Caco-2 (cell line): Measurements from ENCODE around the gene ARHGDIB. TPM values are rescaled to one million over a fixed set of nuclear protein-coding genes. Genes with fewer than 3 reads are reported as not detected.

ENCODE experiments used
- BruUV-seq: library from RNA; stranded (reverse); fragments of 400-500 nt; replicated peaks from 2 replicates; lab custom pipeline; 2021; lab: Mats Ljungman, UMichigan
- CTCF ChIA-PET: fragments of 300-600 bp; sonication (Branson Sonifier 250); formaldehyde crosslinking; loops from one replicate; lab custom pipeline; 2022; ENCODE audit warnings: antibody characterized with exemption; lab: Charles Lee
- POLR2A ChIA-PET: fragments of 300-600 bp; sonication (Branson Sonifier 250); formaldehyde crosslinking; loops from one replicate; lab custom pipeline; 2022; ENCODE audit warnings: antibody characterized with exemption; lab: Charles Lee
- DNase-seq, 2 experiments: peaks; one replicate each; pipeline versions ENCODE4 v3.0.0 to v3.0.0-alpha.2; 2020 to 2022
- H3K27me3 ChIP-seq: replicated peaks from 2 replicates; pipeline ENCODE4 v1.6.0; 2011; ENCODE audit warnings: low read length; ENCODE audit not compliant: control insufficient read depth, insufficient read depth
- H3K36me3 ChIP-seq: 2 replicates; pipeline ENCODE4 v1.5.1; 2011; ENCODE audit warnings: low read length; ENCODE audit not compliant: control insufficient read depth, insufficient read depth
- H3K4me1 ChIP-seq: fragments of 250-450 bp; sonication (Bioruptor Pico); 2 replicates; pipeline ENCODE4 v1.5.1; 2020; ENCODE audit warnings: mild to moderate bottlenecking
- H3K4me3 ChIP-seq: 2 replicates; pipeline ENCODE4 v1.5.1; 2011; ENCODE audit warnings: low read depth, mild to moderate bottlenecking, control low read depth, low read length
- H3K9me3 ChIP-seq: fragments of 250-450 bp; sonication (Bioruptor Pico); 2 replicates; pipeline ENCODE4 v1.5.1; 2020; ENCODE audit warnings: mild to moderate bottlenecking, moderate library complexity
- H3K27ac Mint-ChIP-seq: one replicate; pipeline ENCODE4 v1.8.0; 2022; ENCODE audit warnings: mixed read lengths; ENCODE audit not compliant: unreplicated experiment
- H3K27me3 Mint-ChIP-seq: one replicate; pipeline ENCODE4 v1.8.0; 2022; ENCODE audit warnings: mixed read lengths; ENCODE audit not compliant: insufficient read depth, unreplicated experiment
- H3K36me3 Mint-ChIP-seq: one replicate; pipeline ENCODE4 v1.8.0; 2022; ENCODE audit warnings: mild to moderate bottlenecking, mixed read lengths; ENCODE audit not compliant: insufficient read depth, unreplicated experiment
- H3K4me1 Mint-ChIP-seq: one replicate; pipeline ENCODE4 v1.8.0; 2022; ENCODE audit warnings: low read depth, mixed read lengths; ENCODE audit not compliant: unreplicated experiment
- H3K4me3 Mint-ChIP-seq: one replicate; pipeline ENCODE4 v1.8.0; 2022; ENCODE audit warnings: mild to moderate bottlenecking, moderate library complexity, mixed read lengths; ENCODE audit not compliant: unreplicated experiment
- H3K9me3 Mint-ChIP-seq: one replicate; pipeline ENCODE4 v1.8.0; 2022; ENCODE audit warnings: mixed read lengths; ENCODE audit not compliant: unreplicated experiment
- intact Hi-C: fragments of 100-400 bp; cut with micrococcal nuclease; formaldehyde crosslinking; loops from one replicate; pipeline ENCODE4 v1.10.0; 2022; ENCODE audit not compliant: unreplicated experiment
- total RNA-seq: library from RNA; stranded (reverse); gene quantifications from 2 replicates; pipeline ENCODE4 v1.2.3, GENCODE V29; 2022
- TF ChIP-seq, protein P1 (sequence below), 2 experiments: fragments of 200-600 bp in 1 of 2; IDR thresholded peaks; 1 replicate in 1 of 2; 2 replicates in 1 of 2; pipeline versions ENCODE4 v1.5.1 to v1.8.0; 2011 to 2022; ENCODE audit warnings: antibody characterized with exemption in 1 of 2, control low read depth in 1 of 2, inconsistent platforms in 1 of 2, low read depth in 1 of 2, low read length in 1 of 2, mild to moderate bottlenecking in 1 of 2, moderate library complexity in 1 of 2; ENCODE audit not compliant: insufficient read depth in 1 of 2, severe bottlenecking in 1 of 2, unreplicated experiment in 1 of 2

The ARHGDIB gene
- total RNA-seq, 1 experiment from 2014 or later: 15.9 TPM

DNA sequence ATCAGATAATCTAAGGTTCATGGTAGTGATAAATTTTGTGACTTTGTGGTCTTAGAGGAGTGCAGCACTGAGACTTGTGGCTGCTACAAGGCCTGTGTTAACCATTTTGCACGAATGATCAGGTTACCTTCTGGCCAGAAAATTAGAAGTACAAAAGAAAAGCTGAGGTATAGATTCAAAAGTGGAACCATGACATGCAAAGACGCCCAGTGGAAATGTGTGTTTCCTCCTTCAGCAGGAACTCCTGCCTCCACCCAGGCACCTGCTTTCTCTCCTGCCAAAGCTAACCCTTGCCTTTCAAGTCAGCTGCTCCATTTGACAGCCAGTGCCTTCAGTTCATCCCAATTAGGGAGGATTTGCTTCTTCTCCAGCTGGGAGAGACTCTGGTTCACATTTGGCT, 21.6 kb upstream of the ARHGDIB start:
- H3K4me3 ChIP-seq: no peak overlapping the region
- Mint-ChIP-seq H3K36me3 (no peaks in the 10 kb centered on the region), H3K27me3 (peaks cover 17% of the 10 kb centered on the region), H3K4me3 (no peak overlapping the region), H3K4me1 (no peaks in the 10 kb centered on the region), H3K9me3 (no peaks in the 10 kb centered on the region), H3K27ac (no peak overlapping the region)
- H3K4me1 ChIP-seq: no peaks in the 10 kb centered on the region
- H3K36me3 ChIP-seq: no peaks in the 10 kb centered on the region
- TF ChIP-seq, protein P1, sequence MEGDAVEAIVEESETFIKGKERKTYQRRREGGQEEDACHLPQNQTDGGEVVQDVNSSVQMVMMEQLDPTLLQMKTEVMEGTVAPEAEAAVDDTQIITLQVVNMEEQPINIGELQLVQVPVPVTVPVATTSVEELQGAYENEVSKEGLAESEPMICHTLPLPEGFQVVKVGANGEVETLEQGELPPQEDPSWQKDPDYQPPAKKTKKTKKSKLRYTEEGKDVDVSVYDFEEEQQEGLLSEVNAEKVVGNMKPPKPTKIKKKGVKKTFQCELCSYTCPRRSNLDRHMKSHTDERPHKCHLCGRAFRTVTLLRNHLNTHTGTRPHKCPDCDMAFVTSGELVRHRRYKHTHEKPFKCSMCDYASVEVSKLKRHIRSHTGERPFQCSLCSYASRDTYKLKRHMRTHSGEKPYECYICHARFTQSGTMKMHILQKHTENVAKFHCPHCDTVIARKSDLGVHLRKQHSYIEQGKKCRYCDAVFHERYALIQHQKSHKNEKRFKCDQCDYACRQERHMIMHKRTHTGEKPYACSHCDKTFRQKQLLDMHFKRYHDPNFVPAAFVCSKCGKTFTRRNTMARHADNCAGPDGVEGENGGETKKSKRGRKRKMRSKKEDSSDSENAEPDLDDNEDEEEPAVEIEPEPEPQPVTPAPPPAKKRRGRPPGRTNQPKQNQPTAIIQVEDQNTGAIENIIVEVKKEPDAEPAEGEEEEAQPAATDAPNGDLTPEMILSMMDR (IDR thresholded peaks at IDR 0.05; ENCODE audit: insufficient read depth in 1 of 2, low read depth in 1 of 2, low read length in 1 of 2, severe bottlenecking in 1 of 2, unreplicated experiment in 1 of 2): no peak
- intact Hi-C loops: no loop called here
- no peaks in the 10 kb centered on the region; the same call in 1 of the 2 replicates for H3K27me3 ChIP-seq
- DNase-seq: no peak
- H3K9me3 ChIP-seq: no peaks in the 10 kb centered on the region
- ChIA-PET CTCF (interaction anchor here (0.7 kb wide), 1 partner anchor 70 kb away, joined by 6 read pairs; no protein-coding TSS in a partner anchor), POLR2A (no interaction called here)
- BruUV-seq: no TSS peak

DNA sequence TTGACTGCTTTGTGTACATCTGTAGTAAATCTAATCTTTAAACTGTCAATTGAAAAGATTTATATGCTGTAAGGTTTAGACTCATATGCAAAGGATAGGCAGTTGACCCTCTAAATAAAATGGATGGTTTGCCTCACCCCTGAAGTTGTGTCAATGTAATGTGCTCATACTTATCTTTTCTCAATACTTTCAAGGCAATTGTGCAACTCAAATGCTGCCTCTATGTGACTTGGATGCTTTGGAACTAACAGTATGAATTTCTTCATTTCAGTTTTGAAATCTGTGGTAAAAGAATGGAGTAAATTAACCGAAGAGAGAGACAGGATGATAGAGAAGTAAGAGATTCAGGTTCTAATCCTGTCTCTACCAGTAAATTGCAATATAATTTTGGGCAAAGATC, 21.2 kb upstream of the ARHGDIB start:
- no TSS peak for BruUV-seq
- no peaks in the 10 kb centered on the region; the same call in 1 of the 2 replicates for H3K27me3 ChIP-seq
- Mint-ChIP-seq H3K27me3 (peaks cover 15% of the 10 kb centered on the region), H3K9me3 (no peaks in the 10 kb centered on the region), H3K4me1 (no peaks in the 10 kb centered on the region), H3K36me3 (no peaks in the 10 kb centered on the region), H3K4me3 (no peak overlapping the region), H3K27ac (no peak overlapping the region)
- DNase-seq: no peak
- ChIA-PET CTCF (no interaction called here), POLR2A (no interaction called here)
- intact Hi-C loops: no loop called here
- H3K4me1 ChIP-seq: no peaks in the 10 kb centered on the region
- H3K36me3 ChIP-seq: no peaks in the 10 kb centered on the region
- H3K4me3 ChIP-seq: no peak overlapping the region
- TF ChIP-seq, protein P1 (IDR thresholded peaks at IDR 0.05; ENCODE audit: insufficient read depth in 1 of 2, low read depth in 1 of 2, low read length in 1 of 2, severe bottlenecking in 1 of 2, unreplicated experiment in 1 of 2): no peak
- H3K9me3 ChIP-seq: no peaks in the 10 kb centered on the region

DNA sequence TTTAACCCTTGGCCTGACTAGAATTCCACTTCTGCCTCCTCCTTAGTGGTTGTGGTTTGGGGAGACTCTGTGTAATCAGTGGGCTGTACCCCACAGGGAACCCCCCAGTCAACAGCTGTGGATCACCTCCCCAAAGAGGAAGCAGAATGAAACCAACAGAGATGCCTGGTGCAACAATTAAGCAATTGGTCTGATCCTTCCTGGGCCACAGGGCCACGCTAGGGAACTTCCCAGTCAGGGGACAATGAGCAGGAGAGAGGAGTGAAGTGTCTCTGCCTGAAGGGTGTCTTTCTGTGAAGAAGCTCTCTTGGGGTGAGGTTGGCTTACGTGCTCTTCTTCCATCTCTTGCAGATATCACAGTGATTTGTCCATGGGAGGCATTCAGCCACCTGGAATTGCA, 19.6 kb upstream of the ARHGDIB start:
- H3K4me3 Mint-ChIP-seq: no peak overlapping the region
- DNase-seq: no peak
- no peaks in the 10 kb centered on the region for H3K4me1 Mint-ChIP-seq

More for the DNA sequence above, 19.6 kb upstream of the ARHGDIB start:
- ChIA-PET POLR2A (no interaction called here), CTCF (no interaction called here)
- no peak overlapping the region for H3K27ac Mint-ChIP-seq
- H3K4me3 ChIP-seq: no peak overlapping the region
- H3K27me3 ChIP-seq: no peaks in the 10 kb centered on the region; the same call in 1 of the 2 replicates
- intact Hi-C loops: no loop called here
- no peaks in the 10 kb centered on the region for H3K9me3 Mint-ChIP-seq
- no peaks in the 10 kb centered on the region for H3K36me3 Mint-ChIP-seq
- peaks cover 10% of the 10 kb centered on the region for H3K27me3 Mint-ChIP-seq
- H3K36me3 ChIP-seq: no peaks in the 10 kb centered on the region
- no peaks in the 10 kb centered on the region for H3K4me1 ChIP-seq
- no peaks in the 10 kb centered on the region for H3K9me3 ChIP-seq
- TF ChIP-seq, protein P1 (IDR thresholded peaks at IDR 0.05; ENCODE audit: insufficient read depth in 1 of 2, low read depth in 1 of 2, low read length in 1 of 2, severe bottlenecking in 1 of 2, unreplicated experiment in 1 of 2): no peak
- BruUV-seq: no TSS peak
